Measurements from ENCODE around the gene KCNQ1.

The KCNQ1 gene

DNA sequence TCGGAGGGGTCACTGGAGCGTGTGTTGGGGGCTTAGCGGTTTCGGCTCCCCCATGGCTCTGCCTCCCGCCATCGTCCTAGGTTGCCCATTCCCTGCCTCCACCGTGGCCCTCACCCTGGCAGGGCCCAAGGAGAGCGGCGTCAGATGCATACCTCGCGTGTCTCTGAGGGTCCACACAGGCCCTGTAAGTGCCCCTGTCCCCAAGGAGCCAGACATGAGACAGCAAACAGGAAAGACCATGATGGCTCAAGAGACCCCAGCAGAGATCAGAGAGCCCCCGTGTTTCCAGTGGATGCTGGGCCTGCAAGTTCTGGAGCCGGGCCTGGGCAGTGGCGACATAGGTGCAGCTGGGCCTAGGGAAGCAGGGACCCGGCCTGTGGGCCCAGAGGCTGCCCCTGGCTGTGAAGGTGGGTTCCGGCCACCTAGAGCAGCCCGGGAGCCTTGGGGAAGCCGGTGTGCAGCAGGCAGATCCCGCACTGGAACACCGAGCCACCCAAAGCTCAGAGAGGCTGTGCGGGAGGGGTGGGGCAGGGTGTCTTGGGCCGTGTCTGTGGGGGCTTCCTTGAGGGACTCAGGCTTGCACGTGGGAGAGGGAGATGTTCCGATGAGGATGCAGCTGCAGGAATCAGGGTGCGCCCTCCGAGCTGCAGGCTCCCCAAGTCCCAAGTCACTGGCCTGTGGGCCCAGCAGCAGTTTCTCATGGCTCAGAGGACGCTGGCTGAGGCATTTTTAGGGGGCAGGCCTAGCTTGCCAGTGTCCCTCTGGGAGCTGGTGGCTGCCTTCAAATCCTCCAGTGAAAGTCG lies 128.6 kb downstream of the KCNQ1 start:
- DNase-seq, result no peak

DNA sequence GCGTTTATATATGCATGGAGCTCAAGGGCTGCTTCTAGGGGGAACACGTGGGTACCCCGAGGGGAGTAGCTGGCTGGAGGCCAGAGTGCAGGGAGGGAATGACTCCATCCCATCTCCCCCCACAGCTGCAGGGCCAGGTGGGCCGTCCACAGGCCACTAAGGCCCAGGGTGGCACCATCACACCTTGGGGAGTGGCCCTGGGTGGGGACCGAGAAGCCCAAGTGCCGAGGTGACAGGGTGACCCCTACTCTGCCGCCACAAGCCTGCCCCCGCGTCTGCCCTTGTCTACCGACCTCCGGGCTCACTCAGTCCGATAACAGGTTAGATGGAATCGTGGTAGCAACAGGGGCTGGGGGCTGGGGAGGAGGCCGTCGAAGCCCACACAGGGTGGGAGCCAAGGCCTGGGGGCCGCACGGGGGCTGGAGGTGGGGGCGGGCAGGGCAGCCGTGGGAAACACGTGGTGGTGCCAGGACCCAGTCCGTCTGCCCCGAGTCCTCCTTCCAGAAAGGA lies 129.3 kb downstream of the KCNQ1 start:
- no peak for DNase-seq

DNA sequence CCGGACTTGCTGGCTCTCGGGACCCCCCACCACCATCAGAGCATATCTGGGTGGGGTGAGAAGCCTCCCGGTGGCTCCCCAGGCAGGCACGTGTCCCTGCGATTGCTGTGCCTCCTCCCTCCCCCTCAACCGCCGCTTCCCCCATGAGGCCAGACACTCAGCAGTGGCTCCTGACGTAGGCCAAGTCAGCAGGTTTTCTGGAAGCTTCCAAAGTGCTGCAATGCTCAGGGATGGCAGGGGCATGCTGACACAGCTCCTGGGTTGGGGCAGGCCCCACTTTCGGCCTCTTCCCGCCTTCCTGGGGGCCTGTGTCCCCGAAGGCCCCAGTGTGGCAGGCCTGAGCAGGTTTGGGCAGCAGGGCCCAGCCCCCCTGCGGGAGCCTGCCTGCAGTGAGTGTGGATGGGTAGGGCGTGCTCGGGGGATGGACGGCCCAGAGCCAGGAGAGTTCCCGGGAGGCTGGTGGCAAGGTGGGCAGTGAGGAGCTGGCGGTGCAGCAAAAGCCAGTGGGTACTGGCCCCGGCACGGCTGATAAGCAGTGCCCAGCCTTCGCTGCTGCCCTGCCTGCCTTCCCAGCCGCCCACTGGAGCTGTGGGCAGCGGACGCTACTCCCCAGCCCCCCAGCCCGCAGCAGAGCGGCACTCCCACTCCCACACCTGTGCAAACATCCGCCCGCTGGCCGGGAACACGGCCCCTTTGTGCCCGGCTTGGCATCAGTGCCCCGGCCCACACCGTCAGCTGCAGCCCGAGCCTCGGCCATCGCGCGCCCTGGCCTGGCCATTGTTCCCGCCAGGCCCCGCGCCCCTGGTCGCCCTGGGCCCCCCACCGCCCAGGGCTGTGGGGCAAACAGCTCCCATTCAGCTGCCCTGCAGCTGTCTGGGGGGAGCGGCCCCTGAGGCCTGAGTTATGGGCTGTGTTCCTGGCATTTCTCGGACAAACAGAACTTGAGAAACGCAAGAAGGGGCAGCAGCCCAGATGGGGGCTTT lies 130.0 kb downstream of the KCNQ1 start:
- DNase-seq, result no peak

DNA sequence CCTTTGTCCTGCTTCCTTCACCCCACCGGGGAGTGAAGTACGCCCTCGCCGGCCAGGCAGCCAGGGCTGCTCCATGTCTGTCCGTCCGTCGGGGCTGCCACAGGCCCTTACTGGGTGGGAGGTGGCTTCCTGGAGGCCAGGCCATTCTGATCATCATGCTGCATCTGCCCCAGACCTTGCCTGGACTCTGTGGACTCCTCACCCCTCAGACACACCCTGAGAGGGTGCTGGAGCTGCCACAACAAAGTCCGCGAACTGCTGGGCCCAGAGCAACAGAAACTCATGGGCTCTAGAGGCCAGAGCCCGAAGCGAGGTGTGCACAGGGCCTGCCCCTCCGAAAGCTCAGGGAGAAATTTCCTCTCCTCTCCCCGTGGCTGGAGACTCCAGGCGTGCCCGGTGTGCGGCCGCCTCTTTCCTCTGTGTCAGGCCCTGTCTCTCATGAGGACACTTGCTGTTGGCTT lies 130.8 kb downstream of the KCNQ1 start:
- DNase-seq, result no peak

DNA sequence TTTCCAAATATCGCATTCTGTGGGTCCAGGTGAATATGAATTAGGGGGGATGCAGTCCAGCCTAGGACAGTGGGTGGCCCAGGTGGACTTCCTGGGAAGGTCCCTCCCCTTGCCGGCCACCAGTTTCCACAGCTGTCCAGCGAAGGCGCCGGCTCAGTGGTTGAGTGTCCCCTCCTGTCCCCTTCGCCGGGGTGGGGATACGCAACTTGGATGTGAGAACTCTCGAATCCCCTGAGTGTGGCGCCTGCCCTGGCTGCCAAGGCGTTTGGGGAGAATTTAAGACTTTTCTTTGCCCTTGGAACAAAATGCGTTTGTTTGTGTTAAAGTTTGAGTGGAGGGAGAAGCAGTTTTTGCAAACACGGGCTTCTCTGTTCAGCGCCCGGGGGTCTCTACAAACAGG lies 131.3 kb downstream of the KCNQ1 start:
- DNase-seq, result no peak

GRCh38 chr11:2576549-2576948 lies 131.7 kb downstream of the KCNQ1 start:
- DNase-seq, result no peak

DNA sequence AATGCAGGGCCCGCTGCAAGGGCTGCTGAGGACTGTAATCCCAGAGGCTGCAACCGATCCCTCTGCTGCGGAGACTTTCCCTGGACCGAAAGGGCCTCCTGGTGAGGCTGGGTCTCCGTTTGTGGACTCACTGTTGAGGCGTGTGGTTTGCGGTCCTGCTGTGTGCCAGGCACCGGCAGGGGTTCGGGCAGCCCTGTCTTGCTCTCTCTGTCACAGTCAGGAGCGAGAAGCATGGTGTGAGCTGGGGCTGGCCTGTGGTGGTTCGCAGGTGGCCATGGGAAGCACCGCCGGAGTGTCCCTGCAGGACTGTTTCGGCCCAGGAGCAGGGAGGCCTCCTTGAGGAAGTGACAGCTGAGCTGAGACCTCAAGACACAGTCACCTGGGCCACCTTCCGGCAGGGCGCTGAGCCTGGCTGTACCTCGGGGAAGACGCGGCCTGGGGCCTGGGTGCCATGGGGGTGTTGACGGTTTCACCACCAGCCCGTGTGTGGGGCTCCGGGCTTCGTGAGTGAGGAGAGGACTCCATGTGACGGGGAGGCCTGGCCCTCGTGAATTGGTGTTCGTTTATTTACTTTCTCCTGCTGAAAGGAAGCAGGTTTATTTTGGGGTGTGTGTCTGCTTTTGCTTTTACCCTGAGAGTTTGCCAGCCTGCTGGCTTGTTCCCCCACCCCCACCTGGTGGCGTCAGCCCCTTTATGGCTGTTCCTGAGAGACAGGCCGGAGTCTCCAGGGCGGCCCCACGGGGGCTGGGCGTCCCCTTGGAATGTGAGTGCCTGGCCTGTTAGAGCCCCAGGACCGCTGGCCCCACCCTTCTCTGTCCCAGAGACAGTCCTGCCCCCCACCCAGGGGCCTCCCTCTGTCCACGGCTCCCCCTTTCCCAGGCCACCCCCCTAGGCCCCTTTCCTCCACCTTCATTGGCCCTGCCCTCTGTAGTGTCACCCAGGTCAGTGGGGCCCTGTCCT lies 132.5 kb downstream of the KCNQ1 start:
- no peak for DNase-seq

DNA sequence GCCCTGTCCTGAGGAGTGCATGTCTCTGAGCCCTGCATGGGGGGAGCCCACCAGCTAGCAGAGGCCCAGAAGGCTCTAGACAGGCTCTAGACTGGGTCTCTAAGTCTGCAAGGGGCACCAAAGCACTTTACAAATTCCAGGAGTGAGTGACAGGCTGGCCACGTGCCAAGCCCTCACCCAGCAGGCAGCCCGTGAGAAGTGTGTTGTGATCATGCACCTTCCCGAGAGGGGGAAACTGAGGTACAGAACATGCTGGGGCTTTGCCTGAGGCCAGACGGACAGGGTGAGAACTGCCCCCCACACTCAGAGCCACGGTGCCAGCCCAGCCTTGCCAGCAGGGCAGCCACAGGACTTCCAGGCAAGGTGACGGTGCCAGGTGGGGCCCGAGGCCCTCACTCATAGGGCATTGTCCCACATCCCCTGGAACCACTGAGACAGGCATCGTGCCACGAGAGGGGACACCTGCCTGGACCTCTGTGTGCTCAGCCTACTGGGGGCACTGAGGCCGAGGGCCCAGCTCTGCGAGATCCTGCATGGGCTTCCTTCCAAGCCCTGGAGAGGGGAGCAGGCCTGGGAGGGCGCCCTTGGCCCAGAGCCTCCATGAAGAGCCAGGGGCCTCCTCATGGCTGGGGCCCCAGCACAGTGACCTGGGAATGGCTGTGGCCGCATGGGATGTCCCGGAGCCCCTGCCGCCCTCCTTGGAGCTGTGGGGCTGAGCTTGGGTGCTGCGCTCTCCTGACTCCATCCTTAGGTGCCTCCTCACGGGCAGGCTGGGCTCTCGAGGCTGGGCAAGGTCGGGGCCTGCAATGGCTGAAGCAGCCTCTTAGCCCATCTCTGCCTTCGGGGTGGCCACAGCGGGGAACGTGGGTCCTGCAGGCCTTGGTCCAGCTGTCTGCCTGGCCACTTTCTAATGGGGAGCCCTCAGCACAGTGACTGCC lies 133.5 kb downstream of the KCNQ1 start:
- DNase-seq, result no peak

DNA sequence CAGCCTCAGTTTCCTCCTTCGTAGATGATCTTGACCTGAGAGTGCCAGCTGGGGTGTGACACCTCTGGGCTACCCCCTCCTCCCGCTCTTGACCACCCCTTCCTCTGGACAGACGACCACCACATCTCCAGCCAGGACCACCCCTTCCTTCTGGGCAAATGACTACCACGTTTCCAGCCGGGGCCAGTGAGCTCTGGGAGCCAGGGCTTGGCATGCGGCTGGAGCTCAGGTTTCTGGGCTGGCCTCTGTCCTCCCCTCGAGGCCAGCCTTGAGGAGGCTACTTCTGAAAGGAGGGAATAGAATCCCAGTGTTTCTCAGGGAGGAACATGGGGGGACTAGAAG lies 134.1 kb downstream of the KCNQ1 start:
- no peak for DNase-seq

GRCh38 chr11:2579315-2580060 lies 134.7 kb downstream of the KCNQ1 start:
- no peak for DNase-seq

GRCh38 chr11:2580061-2580421 lies 135.2 kb downstream of the KCNQ1 start:
- no peak for DNase-seq

DNA sequence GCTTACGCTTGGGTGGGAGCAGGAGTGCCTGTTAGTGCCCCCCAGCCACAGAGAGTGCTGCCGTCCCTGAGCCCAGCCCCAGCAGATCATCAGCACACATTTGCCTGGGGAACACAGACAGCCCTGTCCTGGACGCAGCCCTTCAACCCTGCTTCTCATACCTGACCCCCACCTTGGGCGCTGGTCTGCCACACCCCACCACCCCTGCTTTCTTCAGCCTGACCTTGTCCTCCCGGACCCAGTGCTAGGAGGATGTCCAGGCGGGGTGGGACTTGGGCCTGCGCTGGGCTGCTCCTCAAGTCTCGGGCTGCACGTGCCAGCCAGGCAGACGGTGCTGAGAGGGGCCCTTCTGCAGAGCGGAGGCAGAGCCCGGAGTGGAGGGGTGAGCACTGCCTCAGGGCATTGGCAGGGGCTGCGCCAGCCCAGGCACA lies 135.8 kb downstream of the KCNQ1 start:
- DNase-seq, result no peak

- no peak for DNase-seq
These were observed 136.5 kb downstream of the KCNQ1 start for GRCh38 chr11:2581151-2581930.

GRCh38 chr11:2581931-2582350 lies 137.1 kb downstream of the KCNQ1 start:
- no peak for DNase-seq

- DNase-seq, result no peak
These were observed 137.6 kb downstream of the KCNQ1 start for GRCh38 chr11:2582351-2582945.

- DNase-seq, result no peak
These were observed 138.3 kb downstream of the KCNQ1 start for GRCh38 chr11:2582946-2583604.

GRCh38 chr11:2583605-2583958 lies 138.8 kb downstream of the KCNQ1 start:
- no peak for DNase-seq

DNA sequence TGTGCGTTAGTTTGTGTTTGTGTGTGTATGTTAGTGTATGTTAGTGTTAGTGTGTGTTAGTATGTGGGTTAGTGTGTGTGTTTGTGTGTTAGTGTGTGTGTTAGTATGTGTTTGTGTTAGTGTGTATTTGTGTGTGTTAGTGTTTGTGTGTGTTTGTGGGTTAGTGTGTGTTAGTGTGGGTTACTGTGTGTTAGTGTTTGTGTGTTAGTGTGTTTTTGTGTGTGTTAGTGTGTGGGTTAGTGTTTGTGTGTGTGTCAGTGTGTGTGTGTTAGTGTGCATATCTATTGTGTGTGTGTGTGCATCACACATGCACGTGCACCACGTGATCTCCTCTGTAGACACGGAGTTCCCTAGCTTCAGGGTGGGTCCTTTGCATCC lies 139.6 kb downstream of the KCNQ1 start:
- no peak for DNase-seq

Measured in GOT3 (cell line).